ENCODE measurements around the gene NFIA.
A peak's percentile ranks its signal among the peaks of the same experiment; 100 is the strongest.

The NFIA gene

DNA sequence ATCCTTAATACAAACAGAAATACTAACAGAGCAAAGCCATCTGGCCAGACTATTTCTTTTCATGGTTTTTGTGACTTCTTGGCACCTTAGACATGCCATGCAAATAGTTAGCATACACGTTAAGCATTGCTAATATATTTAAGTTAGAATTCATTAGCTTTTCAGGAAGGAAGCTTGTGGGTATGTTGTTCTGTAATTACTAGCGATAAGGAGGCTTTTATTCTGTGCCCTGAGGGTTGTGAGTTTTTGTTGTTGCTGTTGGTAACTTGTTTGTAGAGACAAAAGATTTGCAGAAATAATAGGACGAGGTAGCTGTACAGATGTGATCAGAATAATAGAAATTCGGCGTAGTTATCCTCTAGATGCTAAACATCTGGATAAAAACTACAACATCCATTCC is 337.3 kb downstream of the NFIA start:
- TF ChIP-seq, protein P1, sequence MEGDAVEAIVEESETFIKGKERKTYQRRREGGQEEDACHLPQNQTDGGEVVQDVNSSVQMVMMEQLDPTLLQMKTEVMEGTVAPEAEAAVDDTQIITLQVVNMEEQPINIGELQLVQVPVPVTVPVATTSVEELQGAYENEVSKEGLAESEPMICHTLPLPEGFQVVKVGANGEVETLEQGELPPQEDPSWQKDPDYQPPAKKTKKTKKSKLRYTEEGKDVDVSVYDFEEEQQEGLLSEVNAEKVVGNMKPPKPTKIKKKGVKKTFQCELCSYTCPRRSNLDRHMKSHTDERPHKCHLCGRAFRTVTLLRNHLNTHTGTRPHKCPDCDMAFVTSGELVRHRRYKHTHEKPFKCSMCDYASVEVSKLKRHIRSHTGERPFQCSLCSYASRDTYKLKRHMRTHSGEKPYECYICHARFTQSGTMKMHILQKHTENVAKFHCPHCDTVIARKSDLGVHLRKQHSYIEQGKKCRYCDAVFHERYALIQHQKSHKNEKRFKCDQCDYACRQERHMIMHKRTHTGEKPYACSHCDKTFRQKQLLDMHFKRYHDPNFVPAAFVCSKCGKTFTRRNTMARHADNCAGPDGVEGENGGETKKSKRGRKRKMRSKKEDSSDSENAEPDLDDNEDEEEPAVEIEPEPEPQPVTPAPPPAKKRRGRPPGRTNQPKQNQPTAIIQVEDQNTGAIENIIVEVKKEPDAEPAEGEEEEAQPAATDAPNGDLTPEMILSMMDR (conservative IDR thresholded peaks at IDR 0.05; ENCODE audit: low read depth, low read length): no peak
- H4K20me1 ChIP-seq (ENCODE audit: insufficient read depth): no peaks in the 10 kb centered on the region
- peak overlapping the region; percentile 18 for H3K4me3 ChIP-seq (IDR thresholded peaks at IDR 0.05; ENCODE audit: insufficient read depth, low read depth, low read length)
- H3K27ac ChIP-seq: peak overlapping the region; percentile 93
- peak overlapping the region; percentile 89 for H3K4me2 ChIP-seq
- no peaks in the 10 kb centered on the region for H3K27me3 ChIP-seq (ENCODE audit: insufficient read depth, low read depth)
- peak overlapping the region; percentile 52 for H2AFZ ChIP-seq (ENCODE audit: low read depth)
- peaks cover 62% of the 10 kb centered on the region for H3K4me1 ChIP-seq (ENCODE audit: low read depth, poor library complexity, severe bottlenecking)
- no peaks in the 10 kb centered on the region for H3K36me3 ChIP-seq (ENCODE audit: insufficient read depth)
- no peaks in the 10 kb centered on the region for H3K79me2 ChIP-seq (ENCODE audit: insufficient read depth, low read depth)
- peak overlapping the region; percentile 72; the same call in 1 of the 2 replicates for H3K9ac ChIP-seq

DNA sequence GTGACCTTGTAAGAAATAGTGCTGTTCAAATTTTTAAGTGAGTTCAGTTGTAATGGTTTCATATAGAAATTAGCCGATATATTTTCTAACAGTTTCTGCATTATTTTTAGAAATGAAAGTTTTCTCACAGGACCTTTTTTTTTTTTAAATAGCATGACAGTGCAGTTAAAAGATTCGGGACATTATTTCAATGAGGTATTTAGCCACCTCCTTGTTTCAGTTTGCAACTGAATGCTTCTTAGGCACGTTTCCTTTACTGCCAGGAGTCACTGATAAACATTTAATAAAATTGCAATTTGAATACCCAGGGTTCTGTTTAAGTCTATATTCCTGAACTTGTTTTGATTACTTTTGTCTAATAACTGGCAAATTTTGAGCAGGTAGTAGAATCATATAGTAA is 337.9 kb downstream of the NFIA start:
- Histone ChIP-seq H3K27me3 (ENCODE audit: insufficient read depth, low read depth) (no peaks in the 10 kb centered on the region), H3K27ac (peak overlapping the region; percentile 93), H3K36me3 (ENCODE audit: insufficient read depth) (no peaks in the 10 kb centered on the region), H3K4me1 (ENCODE audit: low read depth, poor library complexity, severe bottlenecking) (peaks cover 67% of the 10 kb centered on the region), H2AFZ (ENCODE audit: low read depth) (peak overlapping the region; percentile 52), H3K4me2 (peak overlapping the region; percentile 89), H3K79me2 (ENCODE audit: insufficient read depth, low read depth) (no peaks in the 10 kb centered on the region), H3K9ac (peak overlapping the region; percentile 72), H4K20me1 (ENCODE audit: insufficient read depth) (no peaks in the 10 kb centered on the region), H3K4me3 (IDR thresholded peaks at IDR 0.05; ENCODE audit: insufficient read depth, low read depth, low read length) (peak overlapping the region; percentile 18)
- TF ChIP-seq, protein P1 (conservative IDR thresholded peaks at IDR 0.05; ENCODE audit: low read depth, low read length): no peak

DNA sequence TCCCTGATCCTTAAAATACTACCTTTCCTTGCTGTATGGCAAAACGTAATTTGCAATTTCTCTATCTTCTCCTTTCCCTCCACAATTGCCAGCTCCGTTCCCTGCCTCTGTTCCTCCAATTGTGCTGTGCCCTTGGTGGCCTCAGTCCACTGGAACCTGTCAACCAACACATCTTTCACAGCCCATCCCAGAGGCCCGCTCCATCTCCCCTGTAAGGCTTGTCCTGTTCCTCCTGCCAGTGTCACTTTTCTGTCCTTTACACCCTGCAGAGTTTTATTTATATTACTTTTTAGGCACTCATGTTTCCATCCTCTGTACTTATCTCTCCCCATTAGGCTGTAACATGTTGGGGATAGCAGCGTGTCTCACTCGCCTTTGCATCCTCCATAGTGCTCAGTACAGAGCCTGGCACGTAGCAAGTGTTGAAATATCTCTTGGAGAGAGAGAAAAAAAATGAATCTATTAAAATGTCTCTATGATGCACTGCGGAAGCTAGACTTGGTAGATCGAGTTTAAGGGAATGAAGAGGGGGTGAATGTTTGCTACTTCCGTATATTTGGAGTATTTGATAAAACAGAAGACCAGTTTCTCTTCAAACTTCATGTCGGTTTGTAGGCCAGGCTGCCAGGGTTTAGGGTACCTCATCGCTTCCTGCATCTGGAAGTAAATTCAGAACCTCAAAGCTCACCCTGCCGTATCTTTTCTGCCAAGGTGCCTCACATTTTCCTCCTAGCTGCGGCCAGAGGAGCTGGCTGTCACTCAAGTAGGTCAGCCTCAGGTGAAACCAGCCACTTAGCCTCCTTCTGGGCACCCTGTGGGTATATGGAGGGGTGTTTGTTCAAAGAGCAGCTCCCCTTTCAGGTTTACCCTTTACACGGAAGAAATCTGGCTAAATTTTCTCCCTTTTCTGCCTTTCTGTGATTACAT is 338.8 kb downstream of the NFIA start:
- H2AFZ ChIP-seq (ENCODE audit: low read depth): peak overlapping the region; percentile 52; the same call in 1 of the 2 replicates
- no peaks in the 10 kb centered on the region for H3K27me3 ChIP-seq (ENCODE audit: insufficient read depth, low read depth)
- H3K79me2 ChIP-seq (ENCODE audit: insufficient read depth, low read depth): no peaks in the 10 kb centered on the region
- no peaks in the 10 kb centered on the region for H4K20me1 ChIP-seq (ENCODE audit: insufficient read depth)
- peaks cover 77% of the 10 kb centered on the region for H3K4me1 ChIP-seq (ENCODE audit: low read depth, poor library complexity, severe bottlenecking)
- H3K4me2 ChIP-seq: peak overlapping the region; percentile 89
- peak overlapping the region; percentile 93 for H3K27ac ChIP-seq
- peak overlapping the region; percentile 72; the same call in 1 of the 2 replicates for H3K9ac ChIP-seq
- H3K36me3 ChIP-seq (ENCODE audit: insufficient read depth): no peaks in the 10 kb centered on the region
- H3K4me3 ChIP-seq (IDR thresholded peaks at IDR 0.05; ENCODE audit: insufficient read depth, low read depth, low read length): no peak overlapping the region
- TF ChIP-seq, protein P1 (conservative IDR thresholded peaks at IDR 0.05; ENCODE audit: low read depth, low read length): no peak

DNA sequence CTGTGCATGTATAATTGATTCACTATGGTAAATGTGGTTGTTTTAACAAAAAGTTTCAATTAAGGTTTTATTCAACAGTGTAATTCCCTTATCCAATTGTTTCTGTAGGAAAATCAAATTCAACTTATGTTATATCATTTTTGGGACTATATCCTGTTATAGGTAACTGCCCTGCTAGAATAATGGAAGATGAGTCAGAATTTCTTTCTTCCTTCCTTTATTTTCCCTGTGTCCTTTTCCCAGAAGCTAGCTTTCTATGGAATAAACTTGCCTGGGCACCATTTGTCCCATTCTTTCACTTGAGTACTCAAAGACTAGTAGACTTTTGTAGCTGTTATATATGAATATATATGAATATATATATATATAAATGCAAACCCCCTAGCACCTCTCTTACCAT is 341.3 kb downstream of the NFIA start:
- H3K4me3 ChIP-seq (IDR thresholded peaks at IDR 0.05; ENCODE audit: insufficient read depth, low read depth, low read length): no peak overlapping the region
- H3K27ac ChIP-seq: no peak overlapping the region
- H3K4me1 ChIP-seq (ENCODE audit: low read depth, poor library complexity, severe bottlenecking): peaks cover 97% of the 10 kb centered on the region
- H3K36me3 ChIP-seq (ENCODE audit: insufficient read depth): no peaks in the 10 kb centered on the region
- TF ChIP-seq, protein P1 (conservative IDR thresholded peaks at IDR 0.05; ENCODE audit: low read depth, low read length): no peak
- no peaks in the 10 kb centered on the region for H4K20me1 ChIP-seq (ENCODE audit: insufficient read depth)
- H3K27me3 ChIP-seq (ENCODE audit: insufficient read depth, low read depth): no peaks in the 10 kb centered on the region
- H3K9ac ChIP-seq: no peak overlapping the region
- no peak overlapping the region for H2AFZ ChIP-seq (ENCODE audit: low read depth)
- no peaks in the 10 kb centered on the region for H3K79me2 ChIP-seq (ENCODE audit: insufficient read depth, low read depth)
- no peak overlapping the region for H3K4me2 ChIP-seq
